CD4-positive, alpha-beta T cell treated with Interleukin-15 for 4 hours (primary cell): ENCODE data around the gene HCRT.

Experiments
- DNase-seq: peaks from one replicate; pipeline ENCODE4 v3.0.0-alpha.2; 2020; ENCODE audit warnings: low spot score

Gene HCRT

DNA sequence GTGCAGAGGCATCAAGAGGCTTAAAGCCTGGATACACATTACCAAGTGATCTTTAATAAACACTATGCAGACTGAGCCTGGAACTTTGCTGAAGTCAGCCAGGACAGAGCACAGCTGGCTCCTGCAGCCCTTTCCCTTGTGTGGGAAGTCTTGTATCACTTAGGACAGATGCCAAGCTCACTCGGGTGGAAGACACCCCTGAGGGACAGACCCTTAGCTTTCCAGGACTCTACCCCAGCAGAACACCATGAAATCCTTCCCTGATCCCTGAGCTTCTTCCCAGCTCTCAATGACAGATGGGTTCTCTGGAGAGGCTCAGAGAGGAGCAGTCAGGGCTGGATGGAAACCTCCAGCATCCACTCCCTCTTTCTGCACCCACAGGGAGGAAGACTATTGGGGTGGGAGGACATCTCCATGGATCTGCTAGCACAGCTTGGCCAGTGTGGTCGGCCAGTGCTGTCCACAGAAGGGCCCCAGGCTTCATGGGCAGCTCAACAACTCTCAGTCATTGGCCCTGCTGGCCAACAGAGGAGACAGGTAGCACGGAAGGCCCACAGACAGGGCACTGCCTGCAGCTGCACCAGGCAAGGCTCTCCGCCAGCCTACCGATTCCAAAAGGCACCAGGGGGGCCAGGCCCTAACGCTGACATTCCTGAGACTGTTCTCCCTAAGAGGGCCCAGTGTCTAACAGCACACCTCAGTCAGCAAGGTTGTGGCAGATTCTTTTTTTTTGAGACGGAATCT lies 46.3 kb downstream of the HCRT start:
- DNase-seq: no peak

- no peak for DNase-seq
Measured at GRCh38 chr17:42136654-42137051, 48.6 kb downstream of the HCRT start.

- DNase-seq: peak; percentile 11
Measured at GRCh38 chr17:42135664-42136653, 49.3 kb downstream of the HCRT start.

- DNase-seq: no peak
Measured at GRCh38 chr17:42135151-42135550, 50.1 kb downstream of the HCRT start.
